ENCODE measurements around the gene CRLF2. TPM values are rescaled to one million over a fixed set of nuclear protein-coding genes. Genes with fewer than 3 reads are reported as not detected.

The CRLF2 gene
- polyA plus RNA-seq, 1 experiment, result not detected

GRCh38 chrX:1222531-1223241 lies 10.2 kb upstream of the CRLF2 start:
- no peak for DNase-seq (ENCODE audit: low read depth)
- no peak overlapping the region for H3K4me3 ChIP-seq (ENCODE audit: low read depth, low read length)
- CTCF ChIA-PET, result no interaction called here
- POLR2A ChIA-PET, result no interaction called here
- H3K27me3 ChIP-seq (ENCODE audit: control insufficient read depth, insufficient read depth, low read length), result no peaks in the 10 kb centered on the region
- no peaks in the 10 kb centered on the region for H3K36me3 ChIP-seq (ENCODE audit: control insufficient read depth, insufficient read depth, low read length)
- no peak for TF ChIP-seq CTCF (IDR thresholded peaks at IDR 0.05; ENCODE audit: insufficient read depth, low read depth, low read length)

- H3K4me3 ChIP-seq (ENCODE audit: low read depth, low read length), result no peak overlapping the region
- H3K36me3 ChIP-seq (ENCODE audit: control insufficient read depth, insufficient read depth, low read length), result no peaks in the 10 kb centered on the region
- TF ChIP-seq CTCF (IDR thresholded peaks at IDR 0.05; ENCODE audit: insufficient read depth, low read depth, low read length), result no peak
- H3K27me3 ChIP-seq (ENCODE audit: control insufficient read depth, insufficient read depth, low read length), result no peaks in the 10 kb centered on the region
- ChIA-PET POLR2A (no interaction called here), CTCF (no interaction called here)
- no peak for DNase-seq (ENCODE audit: low read depth)
These were observed 8.9 kb upstream of the CRLF2 start for GRCh38 chrX:1221296-1221845.

- no peak for TF ChIP-seq CTCF (IDR thresholded peaks at IDR 0.05; ENCODE audit: insufficient read depth, low read depth, low read length)
- POLR2A ChIA-PET, result no interaction called here
- Histone ChIP-seq H3K36me3 (ENCODE audit: control insufficient read depth, insufficient read depth, low read length) (no peaks in the 10 kb centered on the region), H3K27me3 (ENCODE audit: control insufficient read depth, insufficient read depth, low read length) (no peaks in the 10 kb centered on the region), H3K4me3 (ENCODE audit: low read depth, low read length) (no peak overlapping the region)
- CTCF ChIA-PET, result no interaction called here
- DNase-seq (ENCODE audit: low read depth), result no peak
These were observed 5.8 kb upstream of the CRLF2 start for GRCh38 chrX:1218286-1218685.

GRCh38 chrX:1215123-1215823 lies 2.8 kb upstream of the CRLF2 start:
- CTCF ChIA-PET, result no interaction called here
- Histone ChIP-seq H3K36me3 (ENCODE audit: control insufficient read depth, insufficient read depth, low read length) (no peaks in the 10 kb centered on the region), H3K27me3 (ENCODE audit: control insufficient read depth, insufficient read depth, low read length) (no peaks in the 10 kb centered on the region), H3K4me3 (ENCODE audit: low read depth, low read length) (no peak overlapping the region)
- POLR2A ChIA-PET, result no interaction called here
- no peak for DNase-seq (ENCODE audit: low read depth)
- no peak for TF ChIP-seq CTCF (IDR thresholded peaks at IDR 0.05; ENCODE audit: insufficient read depth, low read depth, low read length)

- ChIA-PET CTCF (no interaction called here), POLR2A (no interaction called here)
- no peak for TF ChIP-seq CTCF (IDR thresholded peaks at IDR 0.05; ENCODE audit: insufficient read depth, low read depth, low read length)
- no peaks in the 10 kb centered on the region for H3K27me3 ChIP-seq (ENCODE audit: control insufficient read depth, insufficient read depth, low read length)
- DNase-seq (ENCODE audit: low read depth), result no peak
- no peak overlapping the region for H3K4me3 ChIP-seq (ENCODE audit: low read depth, low read length)
- H3K36me3 ChIP-seq (ENCODE audit: control insufficient read depth, insufficient read depth, low read length), result no peaks in the 10 kb centered on the region
These were observed 1.5 kb upstream of the CRLF2 start for GRCh38 chrX:1213971-1214370.
